SK-N-SH (cell line): ENCODE measurements around the gene FAM107A. TPM values are rescaled to one million over a fixed set of nuclear protein-coding genes. Genes with fewer than 3 reads are reported as not detected.

Experiments
- CTCF ChIA-PET: fragments of 300-600, 350-600 bp; formaldehyde crosslinking; extraction: SDS; loops from one replicate; lab custom pipeline; 2021; lab: Yijun Ruan, JAX
- POLR2A ChIA-PET: fragments of 350-600 bp; sonication (Branson Sonifier 250); formaldehyde crosslinking; extraction: SDS; loops from one replicate; lab custom pipeline; 2020; ENCODE audit warnings: antibody characterized with exemption, inconsistent platforms; lab: Yijun Ruan, JAX
- DNase-seq: peaks from one replicate; pipeline ENCODE4 v3.0.0; 2012
- H2AFZ ChIP-seq: fragments of 200-600 bp; sonication (generic); 2 replicates; pipeline ENCODE4 v1.8.1; 2016; ENCODE audit warnings: antibody characterized with exemption, mild to moderate bottlenecking, low read depth
- H3F3A ChIP-seq: fragments of 200-600 bp; sonication (generic); replicated peaks from 2 replicates; pipeline ENCODE3; 2016; ENCODE audit warnings: antibody characterized with exemption, mild to moderate bottlenecking; ENCODE audit not compliant: insufficient read depth
- H3K27ac ChIP-seq, 2 experiments: fragments of 200-500 bp in 1 of 2; fragments of 200-600 bp in 1 of 2; sonication (Bioruptor generic) in 1 of 2; sonication (generic), shearing (Covaris generic) in 1 of 2; 2 replicates each; pipeline versions ENCODE4 v1.5.1 to v1.6.1; 2014 to 2016; ENCODE audit warnings: low read depth in 2 of 2, inconsistent platforms in 1 of 2, low read length in 1 of 2, mild to moderate bottlenecking in 1 of 2, mixed read lengths in 1 of 2
- H3K27me3 ChIP-seq: fragments of 200-600 bp; sonication (generic), shearing (Covaris generic); 2 replicates; pipeline ENCODE4 v1.6.1; 2016; ENCODE audit warnings: mixed run types; ENCODE audit not compliant: insufficient read depth
- H3K36me3 ChIP-seq, 2 experiments: fragments of 200-500 bp in 1 of 2; fragments of 200-600 bp in 1 of 2; sonication (Bioruptor generic) in 1 of 2; sonication (generic) in 1 of 2; replicated peaks in 1 of 2; 2 replicates each; pipeline versions ENCODE3 to v1.5.1; 2014 to 2016; ENCODE audit warnings: low read length in 1 of 2, mild to moderate bottlenecking in 1 of 2; ENCODE audit not compliant: insufficient read depth in 2 of 2, control insufficient read depth in 1 of 2
- H3K4me1 ChIP-seq, 2 experiments: fragments of 200-500 bp in 1 of 2; fragments of 200-600 bp in 1 of 2; sonication (Bioruptor generic) in 1 of 2; sonication (generic), shearing (Covaris generic) in 1 of 2; 2 replicates each; pipeline versions ENCODE4 v1.5.1 to v1.6.1; 2014 to 2016; ENCODE audit warnings: low read depth in 1 of 2, low read length in 1 of 2, mixed run types in 1 of 2; ENCODE audit not compliant: insufficient read depth in 2 of 2, control insufficient read depth in 1 of 2
- H3K4me2 ChIP-seq: fragments of 200-600 bp; sonication (generic), shearing (Covaris generic); 2 replicates; pipeline ENCODE4 v1.6.1; 2017; ENCODE audit warnings: mixed run types
- H3K4me3 ChIP-seq, 2 experiments: fragments of 200-500 bp in 1 of 2; fragments of 200-600 bp in 1 of 2; sonication (Bioruptor generic) in 1 of 2; sonication (generic), shearing (Covaris generic) in 1 of 2; 2 replicates each; pipeline versions ENCODE4 v1.5.1 to v1.8.1; 2014 to 2016; ENCODE audit warnings: low read depth in 2 of 2, inconsistent platforms in 1 of 2, low read length in 1 of 2, mild to moderate bottlenecking in 1 of 2, mixed read lengths in 1 of 2, moderate library complexity in 1 of 2
- H3K79me2 ChIP-seq: fragments of 200-600 bp; sonication (generic); 2 replicates; pipeline ENCODE4 v1.8.1; 2017; ENCODE audit warnings: mild to moderate bottlenecking; ENCODE audit not compliant: insufficient read depth
- H3K9ac ChIP-seq: fragments of 200-600 bp; sonication (generic); 2 replicates; pipeline ENCODE4 v1.6.1; 2017; ENCODE audit warnings: mixed run types
- H3K9me2 ChIP-seq: fragments of 200-600 bp; sonication (generic); 2 replicates; pipeline ENCODE4 v1.6.1; 2017; ENCODE audit warnings: mixed run types
- H3K9me3 ChIP-seq: fragments of 200-600 bp; sonication (generic); 2 replicates; pipeline ENCODE4 v1.6.1; 2017; ENCODE audit warnings: mixed run types, mild to moderate bottlenecking, moderate library complexity
- H4K20me1 ChIP-seq: fragments of 200-600 bp; sonication (generic); 2 replicates; pipeline ENCODE4 v1.6.1; 2017; ENCODE audit warnings: mild to moderate bottlenecking, mixed run types; ENCODE audit not compliant: insufficient read depth
- ELF1 ChIP-seq: IDR thresholded peaks from 2 replicates; pipeline ENCODE4 v1.4.0; 2012
- FOSL2 ChIP-seq: IDR thresholded peaks from 2 replicates; pipeline ENCODE4 v1.4.0; 2012; ENCODE audit warnings: low read depth, mild to moderate bottlenecking, moderate library complexity, borderline replicate concordance
- FOXJ3 ChIP-seq: sonication (generic); formaldehyde crosslinking; IDR thresholded peaks from 2 replicates; pipeline ENCODE4 v1.5.1; 2020; ENCODE audit warnings: mild to moderate bottlenecking, missing genetic modification reagents
- GABPA ChIP-seq: IDR thresholded peaks from 2 replicates; pipeline ENCODE4 v1.4.0; 2012; ENCODE audit warnings: low read depth, mild to moderate bottlenecking
- JUND ChIP-seq: IDR thresholded peaks from 2 replicates; pipeline ENCODE4 v1.4.0; 2012
- MXI1 ChIP-seq: IDR thresholded peaks from 2 replicates; pipeline ENCODE4 v1.6.1; 2012; ENCODE audit warnings: mild to moderate bottlenecking, low read depth, low read length, improper control_type of control experiment
- NFIC ChIP-seq: IDR thresholded peaks from 2 replicates; pipeline ENCODE4 v1.4.0; 2012; ENCODE audit warnings: borderline replicate concordance
- NRF1 ChIP-seq: IDR thresholded peaks from 2 replicates; pipeline ENCODE4 v1.6.1; 2012; ENCODE audit warnings: low read depth, mild to moderate bottlenecking, low read length
- POLR2AphosphoS5 ChIP-seq: IDR thresholded peaks from 2 replicates; pipeline ENCODE4 v1.6.1; 2012; ENCODE audit warnings: low read depth, low read length
- RCOR1 ChIP-seq: fragments of 150-350 bp; IDR thresholded peaks from 2 replicates; pipeline ENCODE4 v1.6.1; 2017; ENCODE audit warnings: antibody characterized with exemption, low read length
- RXRA ChIP-seq: IDR thresholded peaks from 2 replicates; pipeline ENCODE4 v1.4.0; 2012; ENCODE audit warnings: low read depth, mild to moderate bottlenecking, borderline replicate concordance
- TAF1 ChIP-seq: IDR thresholded peaks from 2 replicates; pipeline ENCODE4 v1.6.1; 2012; ENCODE audit warnings: low read depth, mild to moderate bottlenecking, low read length, moderate library complexity, borderline replicate concordance
- TCF12 ChIP-seq: IDR thresholded peaks from 2 replicates; pipeline ENCODE4 v1.4.0; 2012
- TEAD4 ChIP-seq: IDR thresholded peaks from 2 replicates; pipeline ENCODE4 v1.4.0; 2012; ENCODE audit warnings: mild to moderate bottlenecking, borderline replicate concordance; ENCODE audit not compliant: insufficient read depth
- WGBS: methylation state at CpG from one replicate; pipeline ENCODE4 v1.1.6; 2017; ENCODE audit warnings: low lambda C conversion rate; 5-methylcytosine and 5-hydroxymethylcytosine counted together
- polyA plus RNA-seq, 3 experiments: library from polyadenylated mRNA; depleted of rRNA; stranded (reverse); fragments of >200 nt; gene quantifications; 2 replicates each; pipeline ENCODE4 v1.2.3, GENCODE V29; 2012
- TF ChIP-seq, protein P1 (sequence below): fragments of 200-600 bp; sonication (generic); IDR thresholded peaks from 2 replicates; pipeline ENCODE4 v1.6.1; 2017; ENCODE audit warnings: antibody characterized with exemption, mild to moderate bottlenecking, moderate library complexity
- TF ChIP-seq, protein P2 (sequence below): IDR thresholded peaks from 2 replicates; pipeline ENCODE4 v1.4.0; 2012; ENCODE audit warnings: low read depth, borderline replicate concordance
- TF ChIP-seq, protein P3 (sequence below): IDR thresholded peaks from 2 replicates; pipeline ENCODE4 v1.4.0; 2012; ENCODE audit warnings: low read depth
- TF ChIP-seq, protein P4 (sequence below): IDR thresholded peaks from 2 replicates; pipeline ENCODE4 v1.6.1; 2012; ENCODE audit warnings: mild to moderate bottlenecking, low read depth, low read length, moderate library complexity

FAM107A gene
- polyA plus RNA-seq, 1 of the 3 experiments (the other 2 are of a cell fraction), result 0.02 TPM

DNA sequence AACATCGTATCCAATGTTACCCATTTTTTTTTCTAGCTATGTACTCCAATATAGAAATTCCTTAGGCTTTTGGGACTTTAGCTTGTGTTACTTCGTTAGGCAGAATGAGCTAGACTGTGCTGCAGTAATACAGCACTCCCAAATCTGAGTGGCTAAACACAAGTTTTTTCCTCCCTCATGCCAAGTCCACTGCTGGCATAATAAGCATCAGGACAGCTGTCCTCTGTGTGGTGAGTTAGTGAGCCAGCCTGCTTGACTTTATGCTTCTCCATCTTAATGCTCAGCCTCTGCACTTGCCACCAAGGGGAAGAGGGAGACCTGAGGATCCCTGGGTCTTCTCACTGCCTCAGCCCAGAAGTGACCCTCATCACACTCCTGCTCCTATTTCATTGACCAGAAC is 22.0 kb downstream of the FAM107A start:
- no peaks in the 10 kb centered on the region for H3K36me3 ChIP-seq
- H3K9me3 ChIP-seq, result no peaks in the 10 kb centered on the region
- no peak overlapping the region for H3K27ac ChIP-seq
- DNase-seq, result no peak
- H3K4me3 ChIP-seq, result no peak overlapping the region
- peaks cover 0 to 6% of the 10 kb centered on the region in 2 experiments; a peak in 1 of 4 replicates for H3K4me1 ChIP-seq
- ChIA-PET CTCF (interaction anchor here (1.4 to 7.4 kb wide), 2 partner anchors 13 to 547 kb away, joined by 3 to 67 read pairs; partner anchors contain the start of gene FLNB), POLR2A (no interaction called here)
- TF ChIP-seq, protein P1, sequence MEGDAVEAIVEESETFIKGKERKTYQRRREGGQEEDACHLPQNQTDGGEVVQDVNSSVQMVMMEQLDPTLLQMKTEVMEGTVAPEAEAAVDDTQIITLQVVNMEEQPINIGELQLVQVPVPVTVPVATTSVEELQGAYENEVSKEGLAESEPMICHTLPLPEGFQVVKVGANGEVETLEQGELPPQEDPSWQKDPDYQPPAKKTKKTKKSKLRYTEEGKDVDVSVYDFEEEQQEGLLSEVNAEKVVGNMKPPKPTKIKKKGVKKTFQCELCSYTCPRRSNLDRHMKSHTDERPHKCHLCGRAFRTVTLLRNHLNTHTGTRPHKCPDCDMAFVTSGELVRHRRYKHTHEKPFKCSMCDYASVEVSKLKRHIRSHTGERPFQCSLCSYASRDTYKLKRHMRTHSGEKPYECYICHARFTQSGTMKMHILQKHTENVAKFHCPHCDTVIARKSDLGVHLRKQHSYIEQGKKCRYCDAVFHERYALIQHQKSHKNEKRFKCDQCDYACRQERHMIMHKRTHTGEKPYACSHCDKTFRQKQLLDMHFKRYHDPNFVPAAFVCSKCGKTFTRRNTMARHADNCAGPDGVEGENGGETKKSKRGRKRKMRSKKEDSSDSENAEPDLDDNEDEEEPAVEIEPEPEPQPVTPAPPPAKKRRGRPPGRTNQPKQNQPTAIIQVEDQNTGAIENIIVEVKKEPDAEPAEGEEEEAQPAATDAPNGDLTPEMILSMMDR, result no peak
- TF ChIP-seq RXRA (no peak), JUND (no peak), ELF1 (no peak), NFIC (no peak), NRF1 (no peak), RCOR1 (no peak)
- no peaks in the 10 kb centered on the region for H3K9me2 ChIP-seq
- H4K20me1 ChIP-seq, result no peaks in the 10 kb centered on the region
- H3K9ac ChIP-seq, result no peak overlapping the region
- H3K79me2 ChIP-seq, result no peaks in the 10 kb centered on the region
- 64% methylated on average over 2 of the region's 2 CpGs for WGBS
- no peaks in the 10 kb centered on the region for H3F3A ChIP-seq
- no peaks in the 10 kb centered on the region for H3K27me3 ChIP-seq
- H3K4me2 ChIP-seq, result no peak overlapping the region
- H2AFZ ChIP-seq, result no peak overlapping the region

DNA sequence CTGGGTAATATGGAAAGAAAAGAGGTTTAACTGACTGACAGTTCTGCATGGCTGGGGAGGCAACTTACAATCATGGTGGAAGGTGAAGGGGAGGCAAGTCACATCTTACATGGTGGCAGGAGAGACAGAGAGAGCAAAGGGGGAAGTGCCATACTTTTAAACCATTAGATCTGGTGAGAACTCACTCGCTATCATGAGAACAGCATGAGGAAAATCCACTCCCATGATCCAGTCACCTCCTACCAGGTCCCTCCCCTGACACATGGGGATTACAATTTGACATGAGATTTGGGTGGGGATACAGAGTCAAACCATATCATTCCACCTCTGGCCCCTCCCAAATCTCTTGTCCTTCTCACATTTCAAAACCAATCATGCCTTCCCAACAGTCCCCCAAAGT is 24.2 kb downstream of the FAM107A start:
- no peak overlapping the region for H3K4me3 ChIP-seq
- H3F3A ChIP-seq, result no peaks in the 10 kb centered on the region
- no peaks in the 10 kb centered on the region for H3K9me2 ChIP-seq
- POLR2A ChIA-PET, result no interaction called here
- no peak overlapping the region for H3K27ac ChIP-seq
- H3K4me2 ChIP-seq, result no peak overlapping the region
- H2AFZ ChIP-seq, result no peak overlapping the region
- no peaks in the 10 kb centered on the region for H3K27me3 ChIP-seq
- H3K4me1 ChIP-seq, result peaks cover 0 to 6% of the 10 kb centered on the region in 2 experiments; a peak in 1 of 4 replicates
- H3K9me3 ChIP-seq, result no peaks in the 10 kb centered on the region
- TF ChIP-seq FOSL2 (no peak), POLR2AphosphoS5 (no peak), MXI1 (no peak), GABPA (no peak), TCF12 (no peak), FOXJ3 (CRISPR knock-in tag) (no peak), TAF1 (no peak), TEAD4 (no peak)
- TF ChIP-seq, protein P2, sequence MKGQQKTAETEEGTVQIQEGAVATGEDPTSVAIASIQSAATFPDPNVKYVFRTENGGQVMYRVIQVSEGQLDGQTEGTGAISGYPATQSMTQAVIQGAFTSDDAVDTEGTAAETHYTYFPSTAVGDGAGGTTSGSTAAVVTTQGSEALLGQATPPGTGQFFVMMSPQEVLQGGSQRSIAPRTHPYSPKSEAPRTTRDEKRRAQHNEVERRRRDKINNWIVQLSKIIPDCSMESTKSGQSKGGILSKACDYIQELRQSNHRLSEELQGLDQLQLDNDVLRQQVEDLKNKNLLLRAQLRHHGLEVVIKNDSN, result no peak
- TF ChIP-seq, protein P3, sequence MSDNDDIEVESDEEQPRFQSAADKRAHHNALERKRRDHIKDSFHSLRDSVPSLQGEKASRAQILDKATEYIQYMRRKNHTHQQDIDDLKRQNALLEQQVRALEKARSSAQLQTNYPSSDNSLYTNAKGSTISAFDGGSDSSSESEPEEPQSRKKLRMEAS, result no peak
- TF ChIP-seq, protein P4, sequence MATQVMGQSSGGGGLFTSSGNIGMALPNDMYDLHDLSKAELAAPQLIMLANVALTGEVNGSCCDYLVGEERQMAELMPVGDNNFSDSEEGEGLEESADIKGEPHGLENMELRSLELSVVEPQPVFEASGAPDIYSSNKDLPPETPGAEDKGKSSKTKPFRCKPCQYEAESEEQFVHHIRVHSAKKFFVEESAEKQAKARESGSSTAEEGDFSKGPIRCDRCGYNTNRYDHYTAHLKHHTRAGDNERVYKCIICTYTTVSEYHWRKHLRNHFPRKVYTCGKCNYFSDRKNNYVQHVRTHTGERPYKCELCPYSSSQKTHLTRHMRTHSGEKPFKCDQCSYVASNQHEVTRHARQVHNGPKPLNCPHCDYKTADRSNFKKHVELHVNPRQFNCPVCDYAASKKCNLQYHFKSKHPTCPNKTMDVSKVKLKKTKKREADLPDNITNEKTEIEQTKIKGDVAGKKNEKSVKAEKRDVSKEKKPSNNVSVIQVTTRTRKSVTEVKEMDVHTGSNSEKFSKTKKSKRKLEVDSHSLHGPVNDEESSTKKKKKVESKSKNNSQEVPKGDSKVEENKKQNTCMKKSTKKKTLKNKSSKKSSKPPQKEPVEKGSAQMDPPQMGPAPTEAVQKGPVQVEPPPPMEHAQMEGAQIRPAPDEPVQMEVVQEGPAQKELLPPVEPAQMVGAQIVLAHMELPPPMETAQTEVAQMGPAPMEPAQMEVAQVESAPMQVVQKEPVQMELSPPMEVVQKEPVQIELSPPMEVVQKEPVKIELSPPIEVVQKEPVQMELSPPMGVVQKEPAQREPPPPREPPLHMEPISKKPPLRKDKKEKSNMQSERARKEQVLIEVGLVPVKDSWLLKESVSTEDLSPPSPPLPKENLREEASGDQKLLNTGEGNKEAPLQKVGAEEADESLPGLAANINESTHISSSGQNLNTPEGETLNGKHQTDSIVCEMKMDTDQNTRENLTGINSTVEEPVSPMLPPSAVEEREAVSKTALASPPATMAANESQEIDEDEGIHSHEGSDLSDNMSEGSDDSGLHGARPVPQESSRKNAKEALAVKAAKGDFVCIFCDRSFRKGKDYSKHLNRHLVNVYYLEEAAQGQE, result no peak
- DNase-seq, result no peak
- CTCF ChIA-PET, result no interaction called here
- no peaks in the 10 kb centered on the region for H3K79me2 ChIP-seq
- WGBS, result 20% methylated on average over 1 of the region's 1 CpG
- no peak overlapping the region for H3K9ac ChIP-seq
- no peaks in the 10 kb centered on the region for H4K20me1 ChIP-seq
- H3K36me3 ChIP-seq, result no peaks in the 10 kb centered on the region
